Prostate gland (tissue), 2 donors: ENCODE results near the gene SLC44A5.

Experiments
- POLR2A ChIP-seq: fragments of 450-650 bp; IDR thresholded peaks from one replicate; pipeline ENCODE4 v1.6.1; 2016; ENCODE audit warnings: antibody characterized with exemption, mild to moderate bottlenecking
- POLR2AphosphoS5 ChIP-seq: sonication (generic); formaldehyde crosslinking; IDR thresholded peaks from one replicate; pipeline ENCODE4 v1.6.1; 2017; ENCODE audit warnings: antibody characterized with exemption
- TF ChIP-seq, protein P1 (sequence below), 4 experiments: fragments of 200-600 bp in 2 of 4; fragments of 450-650 bp in 2 of 4; sonication (generic) in 2 of 4; IDR thresholded peaks; 1 replicate in 3 of 4; 2 replicates in 1 of 4; pipeline ENCODE4 v1.5.1; 2016 to 2019; ENCODE audit warnings: antibody characterized with exemption in 4 of 4, mild to moderate bottlenecking in 2 of 4, moderate library complexity in 2 of 4

DNA sequence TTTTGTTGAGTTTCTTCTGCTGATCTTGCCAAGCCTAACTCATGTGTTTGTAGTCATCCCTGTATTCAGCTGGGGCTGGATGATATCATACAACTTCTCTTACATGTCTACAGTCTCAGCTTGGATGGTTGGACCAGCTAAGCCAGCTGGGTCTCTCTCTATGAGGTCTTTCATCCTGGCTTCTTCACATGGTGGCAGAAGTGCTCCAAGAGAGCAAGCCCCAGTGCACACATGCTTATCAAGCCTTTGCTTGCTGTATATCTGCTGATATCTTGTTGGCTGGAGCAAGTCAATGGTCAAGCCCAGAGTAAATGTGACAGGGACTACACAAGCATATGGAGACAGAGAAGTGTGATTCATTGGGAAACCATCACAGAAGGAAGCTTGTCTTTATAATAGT is 29.2 kb upstream of the SLC44A5 start:
- TF ChIP-seq, protein P1, sequence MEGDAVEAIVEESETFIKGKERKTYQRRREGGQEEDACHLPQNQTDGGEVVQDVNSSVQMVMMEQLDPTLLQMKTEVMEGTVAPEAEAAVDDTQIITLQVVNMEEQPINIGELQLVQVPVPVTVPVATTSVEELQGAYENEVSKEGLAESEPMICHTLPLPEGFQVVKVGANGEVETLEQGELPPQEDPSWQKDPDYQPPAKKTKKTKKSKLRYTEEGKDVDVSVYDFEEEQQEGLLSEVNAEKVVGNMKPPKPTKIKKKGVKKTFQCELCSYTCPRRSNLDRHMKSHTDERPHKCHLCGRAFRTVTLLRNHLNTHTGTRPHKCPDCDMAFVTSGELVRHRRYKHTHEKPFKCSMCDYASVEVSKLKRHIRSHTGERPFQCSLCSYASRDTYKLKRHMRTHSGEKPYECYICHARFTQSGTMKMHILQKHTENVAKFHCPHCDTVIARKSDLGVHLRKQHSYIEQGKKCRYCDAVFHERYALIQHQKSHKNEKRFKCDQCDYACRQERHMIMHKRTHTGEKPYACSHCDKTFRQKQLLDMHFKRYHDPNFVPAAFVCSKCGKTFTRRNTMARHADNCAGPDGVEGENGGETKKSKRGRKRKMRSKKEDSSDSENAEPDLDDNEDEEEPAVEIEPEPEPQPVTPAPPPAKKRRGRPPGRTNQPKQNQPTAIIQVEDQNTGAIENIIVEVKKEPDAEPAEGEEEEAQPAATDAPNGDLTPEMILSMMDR (IDR thresholded peaks at IDR 0.05) = no peak
- no peak for TF ChIP-seq POLR2AphosphoS5
- TF ChIP-seq POLR2A = no peak
